ENCODE measurements around the gene PTBP2. TPM values are rescaled to one million over a fixed set of nuclear protein-coding genes. Genes with fewer than 3 reads are reported as not detected.

The PTBP2 gene
- total and polyA plus RNA-seq, 2 of the 8 experiments (the other 6 are each of a cell fraction or from before 2014, with no cell fraction given) = 24.2 to 61.7 TPM

- Histone ChIP-seq H4K5ac (ENCODE audit: insufficient read length, low read depth, low read length) (no peak overlapping the region), H2BK12ac (ENCODE audit: low read depth, low read length) (no peak overlapping the region), H3K4me3 (ENCODE audit: extremely low read depth in 1 of 4, insufficient read depth in 2 of 4, low read depth in 3 of 4, low read length in 4 of 4) (no peak overlapping the region), H3K9ac (replicated peaks in 1 of 4; ENCODE audit: extremely low read depth in 1 of 4, low read depth in 3 of 4, low read length in 3 of 4) (no peak overlapping the region), H3K4ac (replicated peaks; ENCODE audit: insufficient read length, low read depth, low read length) (no peak overlapping the region), H2BK15ac (ENCODE audit: low read length) (no peak overlapping the region), H3K4me1 (replicated peaks in 1 of 4; ENCODE audit: control insufficient read depth in 3 of 4, insufficient read depth in 4 of 4, low read length in 3 of 4) (no peaks in the 10 kb centered on the region; a peak in 1 of 7 replicates), H2AK5ac (ENCODE audit: low read depth, low read length) (no peak overlapping the region), H4K8ac (ENCODE audit: extremely low read depth, insufficient read depth, low read length) (no peak overlapping the region), H3K79me1 (ENCODE audit: low read depth, low read length) (no peaks in the 10 kb centered on the region), H3K18ac (ENCODE audit: extremely low read depth, low read length) (no peak overlapping the region), H4K91ac (replicated peaks; ENCODE audit: insufficient read length, low read length) (no peak overlapping the region), H3K23me2 (ENCODE audit: low read depth, low read length) (no peaks in the 10 kb centered on the region), H3K27me3 (replicated peaks in 1 of 4; ENCODE audit: control insufficient read depth in 3 of 4, extremely low read depth in 1 of 4, insufficient read depth in 3 of 4, low read length in 3 of 4) (no peaks in the 10 kb centered on the region), H3K36me3 (ENCODE audit: control insufficient read depth in 2 of 4, insufficient read depth in 4 of 4, low read length in 3 of 4) (no peaks in the 10 kb centered on the region), H2BK20ac (ENCODE audit: low read length) (no peak overlapping the region), H3K79me2 (ENCODE audit: control insufficient read depth in 1 of 2, insufficient read depth in 2 of 2, low read length in 2 of 2) (no peaks in the 10 kb centered on the region), H3K27ac (ENCODE audit: low read depth, low read length) (no peak overlapping the region), H3K56ac (replicated peaks; ENCODE audit: insufficient read length, low read depth, low read length) (no peak overlapping the region), H4K20me1 (replicated peaks in 1 of 2; ENCODE audit: control insufficient read depth in 1 of 2, insufficient read depth in 2 of 2, low read length in 2 of 2) (no peaks in the 10 kb centered on the region), H2BK120ac (replicated peaks; ENCODE audit: low read depth, low read length) (no peak overlapping the region), H3K9me3 (ENCODE audit: insufficient read depth in 2 of 2, low read depth in 1 of 2, low read length in 1 of 2) (no peaks in the 10 kb centered on the region), H3K4me2 (ENCODE audit: insufficient read depth in 1 of 2, low read depth in 2 of 2, low read length in 2 of 2) (no peak overlapping the region), H2AFZ (ENCODE audit: low read length) (no peak overlapping the region), H3K23ac (ENCODE audit: insufficient read length) (no peak overlapping the region), H2BK5ac (ENCODE audit: low read depth, low read length) (no peak overlapping the region), H3K14ac (ENCODE audit: insufficient read length) (no peak overlapping the region)
- DNase-seq (ENCODE audit: low read depth in 1 of 2, low spot score in 2 of 2) (no peak), FAIRE-seq (no peak)
- ChIA-PET POLR2A (ENCODE audit: partially characterized antibody) (no interaction called here), CTCF (ENCODE audit: partially characterized antibody) (interaction anchor here (0.6 to 2.5 kb wide), 5 partner anchors 31 to 702 kb away, joined by 3 to 8 read pairs (median 3); no protein-coding TSS in a partner anchor)
- no peak for TF ChIP-seq EP300 (IDR thresholded peaks at IDR 0.05; ENCODE audit: borderline replicate concordance in 1 of 2, low read depth in 2 of 2, low read length in 2 of 2)
- no peak for TF ChIP-seq KDM1A (IDR thresholded peaks at IDR 0.05; ENCODE audit: borderline replicate concordance, low read length)
- TF ChIP-seq SIX5 (IDR thresholded peaks at IDR 0.05; ENCODE audit: low read depth, low read length) = no peak
- TF ChIP-seq CTCF (IDR thresholded peaks at IDR 0.05; ENCODE audit: control extremely low read depth in 1 of 3, insufficient read depth in 1 of 3, low read depth in 1 of 3, low read length in 3 of 3) = peak in 2 of 3 experiments; percentile 38 to 45; a peak in 2 of 4 replicates
- TF ChIP-seq CHD1 (IDR thresholded peaks at IDR 0.05; ENCODE audit: low read depth, low read length) = no peak
- TF ChIP-seq CBX5 (IDR thresholded peaks at IDR 0.05; ENCODE audit: low read depth, low read length) = no peak
- TF ChIP-seq ATF3 (IDR thresholded peaks at IDR 0.05; ENCODE audit: insufficient read depth, low read depth, low read length) = no peak
- no peak for TF ChIP-seq ZNF274 (IDR thresholded peaks at IDR 0.05; ENCODE audit: borderline replicate concordance, extremely low read depth, low read length)
- TF ChIP-seq RAD21 (IDR thresholded peaks at IDR 0.05 in 1 of 2, conservative IDR thresholded peaks at IDR 0.05 in 1 of 2; ENCODE audit: low read depth in 2 of 2, low read length in 2 of 2) = peak; percentile 74 to 76
- no peak for TF ChIP-seq GABPA (IDR thresholded peaks at IDR 0.05; ENCODE audit: borderline replicate concordance, insufficient read depth, low read length)
Measured at GRCh38 chr1:96842215-96842614, 120.6 kb downstream of the PTBP2 start.

Data from H1 (cell line).